HG02840 (cell line): ENCODE results near the gene RUNX3.

Experiments
- ATAC-seq: cut with Tn5 transposase; IDR thresholded peaks from one replicate; pipeline ENCODE4 v1.9.1; 2021; ENCODE audit warnings: mild to moderate bottlenecking, moderate library complexity, moderate number of reproducible peaks; ENCODE audit not compliant: unreplicated experiment, low FRiP score

Gene RUNX3

DNA sequence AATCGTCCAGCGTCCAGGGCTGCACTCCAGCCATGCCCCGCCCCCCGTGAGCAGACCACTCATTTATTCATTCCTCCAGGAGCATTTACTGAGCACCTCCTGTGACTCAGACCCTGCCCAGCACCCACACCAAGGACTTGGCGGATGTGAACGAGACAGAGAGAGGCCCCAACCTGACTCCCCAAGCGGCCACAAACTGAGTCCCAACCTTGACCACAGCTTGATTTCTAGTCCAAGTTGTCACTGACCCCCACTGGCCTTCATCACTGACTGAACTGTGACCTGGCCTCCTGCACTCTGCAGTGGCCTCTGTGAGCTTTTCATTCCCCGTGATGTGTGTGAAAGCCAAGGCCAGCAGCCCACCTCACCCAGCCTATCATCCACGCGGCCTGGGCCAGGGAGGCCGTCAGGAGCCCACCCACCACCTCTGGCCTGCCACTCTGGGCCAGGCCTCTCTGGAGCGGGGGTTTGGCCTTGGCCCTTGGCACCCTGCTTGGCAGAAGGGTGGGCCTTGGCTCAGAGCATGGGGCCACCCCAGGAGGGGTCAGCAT lies 19.3 kb upstream of the RUNX3 start:
- ATAC-seq: no peak

DNA sequence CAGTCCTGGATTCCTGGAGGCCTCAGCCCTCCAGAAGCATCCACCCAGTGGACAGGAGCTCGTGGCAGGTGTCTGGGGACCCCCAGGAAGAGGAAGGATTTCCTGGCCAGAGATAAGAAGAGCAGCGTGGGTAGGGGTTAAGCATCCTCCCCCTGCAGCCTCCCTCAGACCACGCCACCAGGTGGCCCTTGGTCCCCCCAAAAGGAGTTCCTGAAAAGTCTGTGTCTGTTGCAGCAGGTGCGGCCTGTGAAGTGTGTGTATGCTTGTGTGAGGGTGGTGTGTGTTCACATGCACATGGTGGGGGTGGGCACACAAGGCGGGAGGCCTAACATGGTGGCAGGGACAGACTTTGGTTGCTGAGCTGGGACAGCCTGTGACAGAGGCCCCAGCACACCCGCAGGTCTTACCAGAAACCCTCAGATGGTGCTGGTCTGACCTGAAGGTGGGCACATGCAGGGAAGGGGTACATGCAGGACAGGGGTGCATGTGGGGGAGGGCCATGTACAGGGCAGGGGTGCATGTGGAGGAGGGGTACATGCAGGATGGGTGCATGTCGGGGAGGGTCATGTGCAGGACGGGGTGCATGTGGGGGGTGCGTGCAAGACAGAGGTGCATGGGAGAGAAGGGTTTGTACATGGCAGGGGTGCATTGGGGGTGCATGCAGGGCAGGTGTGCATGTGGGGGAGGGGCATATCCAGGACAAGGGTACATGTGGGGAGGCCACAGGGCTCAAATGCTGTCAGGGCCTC lies 18.2 kb upstream of the RUNX3 start:
- peak; percentile 12 for ATAC-seq

GRCh38 chr1:24946861-24947658 lies 17.0 kb upstream of the RUNX3 start:
- ATAC-seq: peak; percentile 62

DNA sequence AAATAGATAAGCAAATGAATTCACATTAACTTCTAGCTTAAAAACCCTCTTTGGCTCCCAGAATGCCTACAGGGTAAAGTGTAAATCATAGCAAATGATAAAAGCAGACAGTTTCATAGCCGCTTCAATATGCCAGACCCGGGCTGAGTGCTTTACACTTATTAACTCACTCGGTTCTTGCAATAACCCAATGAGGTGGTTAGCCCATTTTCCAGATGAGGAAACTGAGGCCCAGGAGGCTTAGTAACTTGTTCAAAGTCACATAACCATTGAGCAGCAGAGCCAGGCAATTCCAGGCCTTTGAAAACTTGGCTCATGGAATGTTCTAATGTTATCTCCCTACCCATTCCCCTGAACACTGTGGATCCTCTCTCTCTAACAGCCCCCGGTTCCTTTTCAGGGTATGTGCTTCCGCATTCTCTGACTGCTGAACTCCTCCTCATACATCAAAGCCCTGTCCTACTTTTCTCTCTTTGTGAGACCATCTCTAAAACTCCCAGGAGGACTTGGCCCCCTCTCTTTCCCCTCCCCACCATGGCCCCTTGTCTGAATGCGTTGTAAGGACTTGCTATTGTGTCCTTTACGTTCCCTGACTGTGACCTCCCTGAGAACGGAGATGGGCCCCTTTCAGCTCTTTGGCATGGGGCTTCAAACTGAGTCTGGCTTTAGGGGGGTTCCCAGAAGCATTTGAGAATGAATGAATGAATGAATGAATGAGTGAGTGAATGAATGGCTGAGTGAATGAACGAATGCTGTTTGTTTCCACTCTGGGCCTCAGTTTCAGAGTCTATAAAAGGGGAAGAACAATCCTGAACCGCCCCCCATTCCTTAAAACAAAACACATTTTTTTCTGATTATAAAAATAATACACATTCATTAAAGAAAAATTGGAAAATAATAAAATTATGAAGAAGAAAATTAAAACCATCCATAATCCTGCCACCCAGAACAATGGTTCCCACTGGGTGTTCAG lies 15.6 kb upstream of the RUNX3 start:
- no peak for ATAC-seq

GRCh38 chr1:24944318-24944717 lies 14.2 kb upstream of the RUNX3 start:
- no peak for ATAC-seq

- ATAC-seq: no peak
Measured at GRCh38 chr1:24942789-24943188, 12.7 kb upstream of the RUNX3 start.

DNA sequence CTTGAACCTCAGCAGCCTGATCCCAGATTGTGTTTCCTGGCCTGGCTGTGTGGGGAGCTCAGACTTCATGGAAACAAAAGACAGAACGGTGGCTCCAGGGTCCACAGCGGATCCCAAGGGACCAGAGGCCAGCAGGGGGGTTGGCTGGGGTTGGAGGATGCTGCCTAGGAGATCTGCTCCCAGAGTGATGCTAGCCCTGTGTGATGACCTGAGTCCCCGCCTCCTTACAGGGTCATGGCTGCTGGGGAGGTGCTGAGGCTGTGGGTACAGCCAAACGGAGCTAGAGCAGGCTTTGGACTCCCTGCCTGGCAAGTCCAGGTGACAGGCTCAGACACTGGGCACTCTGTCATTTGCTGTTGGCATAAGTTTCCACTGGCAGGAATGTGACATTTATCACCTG lies 11.5 kb upstream of the RUNX3 start:
- ATAC-seq: no peak

GRCh38 chr1:24940231-24940630 lies 10.2 kb upstream of the RUNX3 start:
- ATAC-seq: no peak

- ATAC-seq: no peak
Measured at GRCh38 chr1:24939675-24940193, 9.7 kb upstream of the RUNX3 start.

- no peak for ATAC-seq
Measured at GRCh38 chr1:24939040-24939674, 9.1 kb upstream of the RUNX3 start.

- ATAC-seq: no peak
Measured at GRCh38 chr1:24938276-24938675, 8.2 kb upstream of the RUNX3 start.

DNA sequence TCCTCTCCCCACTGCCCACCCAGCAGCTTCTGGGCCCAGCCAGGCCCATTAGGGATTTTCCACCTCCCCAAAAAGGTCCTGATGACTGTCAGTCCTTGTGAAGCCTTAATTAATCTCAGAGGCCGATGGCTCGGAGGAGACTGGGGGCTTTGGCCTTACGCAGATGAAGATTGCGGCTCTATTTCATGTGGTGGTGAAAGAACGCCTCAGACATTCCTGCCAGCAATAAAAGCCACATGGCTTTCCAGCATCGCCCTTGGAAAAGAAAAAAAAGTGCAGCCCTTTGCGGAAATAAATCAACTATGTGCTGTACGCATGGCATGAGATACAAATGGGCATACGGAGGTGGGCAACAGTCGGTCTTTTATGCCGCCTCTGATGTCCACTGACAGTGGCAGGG lies 6.6 kb upstream of the RUNX3 start:
- no peak for ATAC-seq

- no peak for ATAC-seq
Measured at GRCh38 chr1:24935615-24936484, 5.8 kb upstream of the RUNX3 start.

GRCh38 chr1:24935196-24935526 lies 5.1 kb upstream of the RUNX3 start:
- no peak for ATAC-seq

- ATAC-seq: no peak
Measured at GRCh38 chr1:24934310-24935195, 4.5 kb upstream of the RUNX3 start.

DNA sequence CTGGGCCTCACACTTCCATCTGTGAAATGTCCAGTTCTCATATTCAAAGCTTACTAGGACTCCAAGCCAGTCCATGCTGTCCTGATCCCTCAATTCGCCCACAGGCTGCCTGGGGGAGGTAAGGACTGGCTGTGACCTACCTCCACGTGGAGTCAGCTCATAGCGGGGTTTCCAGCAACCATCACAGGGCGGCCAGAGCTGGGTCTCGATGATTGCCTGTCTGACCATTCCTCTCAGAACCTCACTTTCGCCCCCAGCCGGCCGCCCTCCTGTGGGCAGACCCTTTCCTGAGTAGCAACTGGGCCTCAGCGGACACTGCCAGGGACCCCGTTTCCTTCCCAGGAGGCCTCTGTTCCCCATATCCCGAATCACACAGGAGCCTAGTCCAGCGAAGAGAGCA lies 3.4 kb upstream of the RUNX3 start:
- ATAC-seq: no peak

DNA sequence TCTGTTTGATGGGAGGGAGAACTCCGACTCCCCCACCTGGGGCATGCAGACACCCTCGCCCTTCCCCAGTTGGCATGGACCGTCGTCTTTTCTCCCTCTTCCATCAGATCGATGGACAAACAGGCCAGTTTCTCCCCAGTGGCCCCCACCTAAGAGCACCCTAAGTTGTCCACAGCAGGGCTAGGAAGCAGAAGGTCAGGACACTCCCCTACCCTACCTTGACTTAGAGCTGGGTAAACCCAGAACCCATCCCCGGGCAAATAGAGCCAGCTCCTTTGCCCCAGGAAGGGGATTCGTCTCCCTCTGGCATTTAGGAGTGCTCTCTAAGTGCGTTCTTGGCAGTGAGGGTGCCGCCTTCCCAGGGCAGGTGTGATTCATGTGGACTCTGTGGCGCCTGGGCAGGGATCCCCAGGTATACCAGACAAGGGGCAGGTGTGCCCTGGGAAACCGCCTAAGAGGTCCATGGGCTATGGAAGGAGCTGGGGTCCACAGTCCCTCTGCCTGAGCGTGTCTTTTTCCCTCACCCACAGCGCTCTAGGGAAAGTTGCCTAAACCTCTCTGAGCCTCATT lies 2.7 kb upstream of the RUNX3 start:
- no peak for ATAC-seq

GRCh38 chr1:24932284-24932683 lies 2.2 kb upstream of the RUNX3 start:
- no peak for ATAC-seq
